H1 (cell line): ENCODE results near the gene OBSCN. TPM values are rescaled to one million over a fixed set of nuclear protein-coding genes. Genes with fewer than 3 reads are reported as not detected.

Experiments
- ATF2 ChIP-seq: IDR thresholded peaks from 2 replicates; pipeline ENCODE4 v1.6.1; 2012; ENCODE audit warnings: low read length, inconsistent platforms
- BRCA1 ChIP-seq: IDR thresholded peaks from 2 replicates; pipeline ENCODE4 v1.6.1; 2012; ENCODE audit warnings: low read depth, low read length, improper control_type of control experiment
- CHD7 ChIP-seq: fragments of 300-600 bp; sonication (generic); IDR thresholded peaks from 2 replicates; pipeline ENCODE4 v1.7.1; 2012; ENCODE audit warnings: low read length, moderate library complexity, mild to moderate bottlenecking, inconsistent platforms; ENCODE audit not compliant: insufficient replicate concordance
- KDM4A ChIP-seq: IDR thresholded peaks from one replicate; pipeline ENCODE4 v1.7.1; 2012; ENCODE audit warnings: low read depth, mild to moderate bottlenecking, moderate library complexity, low read length, inconsistent platforms; ENCODE audit not compliant: severe bottlenecking
- KDM5A ChIP-seq: fragments of 200-600 bp; IDR thresholded peaks from 2 replicates; pipeline ENCODE4 v1.7.1; 2012; ENCODE audit warnings: mild to moderate bottlenecking, low read length, inconsistent platforms, mixed read lengths
- MAFK ChIP-seq: IDR thresholded peaks from 2 replicates; pipeline ENCODE4 v1.6.1; 2012; ENCODE audit warnings: low read depth, mild to moderate bottlenecking, improper control_type of control experiment, low read length
- MAX ChIP-seq: IDR thresholded peaks from 2 replicates; pipeline ENCODE4 v1.6.1; 2012; ENCODE audit warnings: inconsistent platforms
- RFX5 ChIP-seq: IDR thresholded peaks from 2 replicates; pipeline ENCODE4 v1.6.1; 2011; ENCODE audit warnings: low read depth, low read length, improper control_type of control experiment, borderline replicate concordance
- polyA plus RNA-seq, 7 experiments: library from polyadenylated mRNA; depleted of rRNA in 3 of 7; stranded (reverse) in 5 of 7; unstranded in 2 of 7; fragments of >200 nt in 5 of 7; fragments of 200-250 nt in 2 of 7; gene quantifications; 1 replicate in 5 of 7; 2 replicates in 1 of 7; 4 replicates in 1 of 7; pipeline versions ENCODE4 v1.2.1 to v1.2.3, GENCODE V29; 2011 to 2013; ENCODE audit warnings: missing spikeins in 2 of 7, mixed read lengths in 2 of 7
- total RNA-seq: library from RNA; stranded (reverse); fragmentation: NEBNext Ultra II Directional; extraction: Animal tissue kit (Norgen Biotek cat#: 25700); gene quantifications from 2 replicates; pipeline ENCODE4 v1.2.1, GENCODE V29; 2021

Gene OBSCN
- total and polyA plus RNA-seq, 2 of the 8 experiments (the other 6 are each of a cell fraction or from before 2014, with no cell fraction given) = 7.5 to 28.4 TPM

- no peak for TF ChIP-seq CHD7
- TF ChIP-seq KDM4A = no peak
- TF ChIP-seq KDM5A = no peak
- no peak for TF ChIP-seq ATF2
- no peak for TF ChIP-seq BRCA1
- no peak for TF ChIP-seq MAX
- TF ChIP-seq RFX5 = no peak
- TF ChIP-seq MAFK = no peak
Measured at GRCh38 chr1:228426518-228427175, 218.8 kb downstream of the OBSCN start (continued).
